RPMI8226 (cell line): ENCODE data around the gene UST.
A peak's percentile ranks its signal among the peaks of the same experiment; 100 is the strongest.
"Not testable (repeated sequence)": the region's sequence is repeated elsewhere in the genome, so short reads cannot be mapped to it uniquely, and the experiment has no call there.

Experiments used
- DNase-seq: peaks from one replicate; pipeline ENCODE4 v3.0.0-alpha.2; 2015

UST gene

DNA sequence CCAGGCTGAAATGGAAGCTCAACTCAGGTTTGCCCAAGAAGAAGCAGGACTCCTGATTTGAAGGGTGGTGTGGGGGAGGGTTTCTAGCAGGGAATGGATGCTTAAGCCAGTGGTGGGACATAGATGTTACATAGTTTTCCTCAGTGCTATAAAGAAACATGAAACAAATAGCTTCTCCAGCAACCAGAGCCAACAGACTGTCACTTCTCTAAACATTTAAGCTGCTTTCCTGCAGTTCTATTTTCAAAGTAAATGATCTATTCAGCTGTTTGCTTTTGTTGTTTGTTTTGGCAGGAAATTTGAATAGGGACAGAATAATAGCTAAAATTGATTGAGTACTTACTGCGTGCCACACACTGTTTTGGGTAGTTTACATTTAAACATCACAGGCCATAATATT is 169.0 kb downstream of the UST start:
- DNase-seq = no peak

DNA sequence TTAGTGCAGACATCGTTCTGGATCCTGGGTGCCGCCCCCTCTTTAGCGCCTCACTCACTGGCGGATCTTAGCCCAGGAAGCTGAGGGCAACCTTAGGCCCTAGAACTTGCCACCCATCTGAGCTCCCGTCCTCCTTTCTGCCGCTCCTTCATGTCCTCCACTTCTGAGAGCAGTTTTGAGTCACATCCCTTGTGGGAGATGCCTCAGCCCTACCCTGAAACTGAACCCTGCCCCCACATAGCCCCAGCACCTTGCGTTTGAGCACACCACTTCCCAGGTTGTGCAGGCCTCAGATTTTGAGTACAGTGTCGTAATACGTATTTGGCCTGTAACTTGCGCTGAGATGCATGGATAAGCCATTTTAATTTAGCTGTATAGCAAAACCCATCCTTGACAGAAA is 169.7 kb downstream of the UST start:
- not testable (repeated sequence) for DNase-seq

DNA sequence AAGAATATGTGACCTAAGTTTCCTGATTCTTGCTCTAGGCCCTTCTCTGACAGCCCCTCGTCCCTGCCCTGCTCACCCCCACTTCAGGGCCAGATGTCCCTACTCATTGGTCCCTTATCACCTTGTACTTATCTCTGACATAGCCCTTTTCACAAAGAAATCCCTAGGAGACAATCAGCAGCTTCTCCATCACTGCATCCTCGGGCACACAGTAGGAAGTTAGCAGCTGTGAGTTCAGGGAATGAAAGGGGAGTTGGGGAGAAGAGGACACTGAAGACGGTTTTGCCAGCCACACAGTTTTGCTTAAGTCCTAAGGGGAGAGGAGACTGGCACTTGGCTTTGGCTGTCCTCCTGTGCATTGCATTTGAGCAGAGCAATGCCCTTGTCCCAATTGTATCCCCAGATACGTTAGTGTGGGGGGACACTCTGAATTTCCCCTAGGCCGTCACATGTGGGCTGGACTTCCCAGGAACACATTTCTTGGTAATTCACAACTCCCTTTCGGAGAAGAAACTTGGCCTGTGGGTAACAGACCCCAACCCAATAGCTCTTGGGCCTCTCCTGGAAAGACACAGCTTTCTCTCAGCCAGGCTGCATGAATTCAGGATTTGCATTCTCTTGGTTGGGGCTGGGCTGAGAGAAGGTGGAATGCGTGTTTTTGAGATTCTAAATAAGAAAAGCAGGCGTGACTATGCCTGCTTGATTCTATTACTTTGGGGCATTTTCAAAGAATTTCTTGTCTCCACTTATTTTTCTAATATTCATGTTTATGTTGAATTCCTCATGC is 177.6 kb downstream of the UST start:
- DNase-seq = no peak

DNA sequence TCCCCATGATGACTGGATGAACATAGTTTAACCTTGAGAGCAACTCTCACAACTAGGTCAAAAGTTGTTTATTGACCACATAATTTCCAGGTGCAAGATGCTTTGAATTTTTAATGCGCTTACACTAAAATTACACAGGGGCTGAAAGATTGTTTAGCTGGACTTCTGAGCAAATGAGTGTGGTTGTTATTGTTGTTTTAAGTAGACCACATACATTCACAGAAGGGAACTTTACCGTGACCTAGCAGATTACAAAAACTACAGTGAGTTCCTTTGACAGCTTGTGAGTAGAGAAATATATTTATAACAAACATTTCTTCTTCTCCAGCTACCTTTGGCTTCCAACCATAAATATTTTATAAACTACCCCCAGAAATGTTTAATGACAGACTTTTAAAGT is 178.9 kb downstream of the UST start:
- DNase-seq = no peak

DNA sequence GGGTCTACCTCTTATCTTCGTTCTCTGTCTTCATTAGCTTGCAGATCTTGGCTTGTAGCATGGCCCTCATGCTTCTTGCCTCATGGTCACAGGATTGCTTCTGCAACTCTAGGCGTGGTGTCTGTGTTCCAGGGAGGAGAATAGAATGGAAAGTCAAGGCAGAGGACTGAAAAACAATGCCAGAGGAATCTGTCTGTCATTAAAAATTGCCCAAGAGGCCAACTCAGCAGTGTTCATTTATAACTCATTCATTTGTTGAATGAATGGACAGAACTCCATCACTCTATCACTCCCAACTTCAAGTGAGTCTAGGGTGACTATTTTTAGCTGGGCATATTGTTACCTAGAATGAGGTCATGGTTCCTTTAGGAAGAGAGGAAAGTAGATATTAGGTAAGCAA is 179.6 kb downstream of the UST start:
- DNase-seq = no peak

DNA sequence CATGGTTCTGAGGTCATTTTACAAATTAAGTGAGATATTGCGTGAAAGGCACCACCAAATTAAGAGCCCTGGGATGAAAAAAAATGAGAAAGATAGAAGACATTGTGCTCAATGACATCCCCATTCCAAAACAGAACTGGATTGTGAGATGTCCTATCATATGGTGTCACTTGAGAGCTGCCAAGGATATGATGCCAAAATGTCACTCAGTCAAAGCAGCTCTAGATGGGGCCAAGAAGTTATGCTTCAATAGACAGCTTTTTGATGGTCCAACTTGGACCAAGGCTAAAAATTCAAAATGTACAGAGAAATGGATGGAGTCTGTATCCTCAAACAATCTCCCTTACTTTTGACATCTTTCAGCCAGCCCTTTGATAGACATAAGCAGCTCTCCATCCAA is 180.8 kb downstream of the UST start:
- DNase-seq = no peak

DNA sequence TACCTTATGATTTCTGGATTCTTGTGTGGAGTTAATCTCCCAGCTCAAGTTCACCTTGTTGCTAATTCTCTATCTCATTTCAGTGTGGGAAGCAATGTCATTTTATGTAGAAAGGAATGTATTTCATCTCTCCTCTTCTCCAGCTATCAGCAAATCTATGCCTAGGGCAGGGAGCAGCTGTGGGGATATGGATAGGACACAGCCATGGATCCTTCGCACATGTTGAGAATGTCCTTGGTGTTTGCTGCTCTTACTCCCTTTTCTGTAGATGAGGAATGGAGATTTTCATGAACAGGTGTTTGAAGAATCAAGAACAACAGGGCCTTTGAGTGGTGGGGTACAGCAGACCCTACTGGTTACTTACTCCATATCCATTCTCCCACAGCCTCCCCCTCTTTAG is 182.0 kb downstream of the UST start:
- DNase-seq = no peak

DNA sequence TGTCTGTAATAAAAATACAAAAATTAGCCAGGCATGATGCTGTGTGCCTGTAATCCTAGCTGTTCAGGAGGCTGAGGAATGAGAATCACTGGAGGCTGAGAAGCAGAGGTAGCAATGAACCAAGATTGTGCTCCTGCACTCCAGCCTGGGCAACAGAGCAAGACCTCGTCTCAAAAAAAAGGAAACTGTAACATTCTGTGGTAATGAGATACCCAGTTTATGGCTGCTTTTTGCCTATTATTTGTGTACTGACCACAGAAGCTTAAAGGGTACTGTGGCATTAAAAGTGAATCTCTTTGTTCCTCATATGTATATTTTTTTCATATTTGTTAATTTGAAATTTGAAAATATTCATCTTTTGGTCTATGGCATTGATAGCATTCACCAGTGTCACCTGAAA is 185.4 kb downstream of the UST start:
- DNase-seq = no peak

DNA sequence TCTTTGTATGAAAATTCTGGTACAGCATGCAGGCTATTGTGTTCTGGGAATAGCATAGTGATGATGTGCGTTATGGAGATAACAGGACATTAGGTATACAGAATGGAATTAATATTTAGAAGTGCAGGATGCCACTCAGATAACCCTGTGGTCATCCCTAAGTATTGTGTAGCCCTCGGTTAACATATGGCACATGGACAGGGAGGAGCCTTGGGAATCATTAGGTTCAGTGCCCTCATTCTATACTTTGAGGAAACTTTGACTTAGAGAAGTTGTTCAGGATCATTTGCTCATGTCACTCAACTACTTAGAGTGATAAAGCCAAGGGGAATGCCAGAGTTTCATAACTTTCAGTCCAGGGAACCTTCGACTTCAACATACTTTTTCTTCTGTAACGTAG is 185.9 kb downstream of the UST start:
- DNase-seq = no peak

DNA sequence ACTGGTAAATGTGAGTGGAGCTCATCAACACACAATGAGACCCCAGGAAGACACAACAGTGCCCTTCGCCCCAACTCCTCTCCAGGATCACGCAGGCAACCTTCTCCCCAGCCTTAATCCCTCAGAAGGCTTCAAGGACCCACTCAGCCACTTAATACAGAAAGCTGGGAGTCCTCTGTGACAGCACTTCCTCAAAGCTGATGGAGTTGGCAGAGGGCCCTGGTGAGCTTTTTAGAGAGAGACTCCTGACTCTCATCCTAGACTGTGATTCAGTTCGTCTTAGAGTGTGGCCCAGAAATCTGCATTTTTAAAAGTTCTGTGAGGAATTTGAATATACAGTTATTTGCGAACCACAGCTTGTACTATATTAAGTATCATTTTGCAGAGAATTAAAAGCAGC is 187.7 kb downstream of the UST start:
- DNase-seq = peak; percentile 43

DNA sequence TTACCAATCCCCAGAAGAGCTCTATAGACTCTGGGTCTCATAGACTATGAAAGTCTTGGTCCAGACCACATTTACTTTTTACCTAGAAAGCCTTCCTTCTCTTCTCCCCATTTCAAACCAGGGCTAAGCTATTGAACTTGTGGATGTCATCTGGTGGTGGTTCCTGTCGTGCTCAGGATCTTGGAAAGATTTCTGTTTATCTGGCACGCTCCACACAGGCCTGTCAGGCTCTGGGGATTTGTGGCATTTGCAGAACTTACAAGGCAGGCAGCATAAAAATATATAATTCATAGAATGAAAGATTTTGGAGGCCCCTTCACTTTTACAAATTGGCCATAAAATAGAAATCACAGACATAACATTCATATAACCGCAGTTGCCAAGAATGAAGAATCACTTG is 188.1 kb downstream of the UST start:
- DNase-seq = no peak

DNA sequence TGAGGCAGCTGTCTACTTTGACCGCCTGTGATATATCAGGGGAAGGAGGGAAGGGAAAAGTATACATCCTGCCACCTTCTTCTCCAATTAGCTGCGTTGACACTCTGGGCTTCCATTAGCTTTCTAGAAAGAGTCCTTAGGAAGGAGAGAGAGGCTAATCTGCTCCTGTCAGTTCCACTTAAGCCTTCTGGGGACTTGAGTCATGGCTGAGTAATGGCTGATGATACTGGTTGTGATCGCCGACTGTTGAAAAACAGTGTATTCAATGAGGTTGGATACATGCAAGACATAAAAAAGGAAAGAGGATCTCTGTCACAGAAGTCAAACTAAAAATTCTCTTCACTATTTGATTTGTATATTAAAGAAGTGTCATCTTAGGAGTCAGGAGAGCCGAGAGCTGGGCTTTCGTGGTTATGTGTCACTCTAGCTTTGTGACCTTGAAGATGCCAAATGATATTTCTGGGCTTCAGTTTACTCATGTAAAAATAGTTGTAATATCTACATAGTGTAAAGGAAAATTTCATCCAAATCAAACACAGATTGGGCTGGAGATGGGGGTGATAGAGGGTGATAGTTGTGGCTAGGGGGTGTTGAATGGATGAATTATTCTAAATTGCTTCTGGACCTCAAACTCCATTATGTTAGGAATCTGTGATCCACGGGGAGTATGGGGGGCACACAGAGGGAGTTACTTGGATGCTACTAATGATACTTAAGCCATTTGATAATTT is 189.0 kb downstream of the UST start:
- no peak for DNase-seq

DNA sequence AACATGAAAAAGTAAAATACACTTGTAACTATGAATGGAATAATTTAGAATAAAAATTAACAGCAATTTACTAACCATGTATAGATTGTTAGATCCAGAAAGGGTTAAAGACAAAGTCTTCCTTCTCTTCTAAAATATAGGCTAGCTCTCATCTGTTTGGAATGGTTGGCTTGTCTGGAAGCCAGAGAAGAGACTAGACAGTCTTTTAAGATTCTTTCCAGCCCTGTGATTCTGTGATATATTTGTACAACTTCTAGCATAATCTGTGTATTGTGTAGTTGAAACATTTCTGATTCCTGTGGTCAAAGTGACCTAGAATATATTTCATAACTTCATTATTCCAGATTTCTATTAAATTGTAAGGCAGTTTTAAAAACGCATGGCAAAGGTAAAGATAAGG is 196.6 kb downstream of the UST start:
- DNase-seq = no peak

DNA sequence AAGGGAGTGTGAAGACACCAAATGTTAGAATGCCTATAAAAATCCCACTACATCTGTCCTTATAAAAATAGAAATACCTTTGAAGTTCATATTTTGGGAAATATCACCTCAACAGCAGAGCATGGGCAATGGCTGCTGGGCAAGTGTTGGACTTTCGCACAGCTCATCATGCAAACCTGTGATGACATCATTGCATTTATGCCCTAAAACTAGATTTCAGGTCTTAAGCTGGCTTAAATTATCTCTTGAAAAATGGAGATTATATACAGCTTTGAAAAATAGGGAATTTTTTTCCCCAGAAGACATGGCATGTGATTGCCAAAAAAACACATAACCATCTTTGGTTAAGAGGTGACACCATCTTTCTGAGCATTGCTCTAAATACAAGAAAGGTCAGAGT is 197.8 kb downstream of the UST start:
- no peak for DNase-seq

DNA sequence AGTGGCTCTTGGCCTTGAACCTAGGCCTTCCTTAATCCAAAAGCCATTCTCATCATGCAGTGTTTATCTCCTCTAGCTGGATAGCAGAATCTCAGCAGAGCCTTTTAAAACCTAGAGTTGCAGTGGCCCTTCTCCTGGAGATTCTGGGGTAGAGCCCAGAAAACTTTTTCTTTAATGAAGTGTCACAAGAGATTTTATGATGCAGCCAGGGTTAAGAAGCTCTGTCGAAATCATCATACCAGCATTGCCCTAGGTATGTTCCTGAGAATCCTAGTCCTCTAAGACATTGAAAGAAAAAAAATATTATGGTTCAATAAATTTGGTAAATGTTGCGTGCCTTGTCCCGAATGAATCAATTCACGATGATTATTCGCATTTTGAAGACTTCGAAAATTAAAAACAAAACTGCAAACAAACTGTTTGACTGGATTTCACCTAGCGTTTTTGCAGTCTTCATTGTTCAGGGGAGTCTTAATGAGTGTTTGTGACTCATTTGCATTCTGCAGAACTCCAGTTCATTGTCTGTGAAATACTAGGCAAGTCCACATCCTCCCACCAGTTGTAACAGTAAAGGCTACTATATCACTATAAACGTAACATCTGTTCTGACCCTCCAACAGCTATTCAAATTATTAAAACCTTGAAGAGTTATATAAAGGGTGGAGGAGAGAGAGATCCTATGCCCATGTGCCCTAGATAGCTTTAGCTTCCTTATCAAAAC is 198.6 kb downstream of the UST start:
- no peak for DNase-seq

DNA sequence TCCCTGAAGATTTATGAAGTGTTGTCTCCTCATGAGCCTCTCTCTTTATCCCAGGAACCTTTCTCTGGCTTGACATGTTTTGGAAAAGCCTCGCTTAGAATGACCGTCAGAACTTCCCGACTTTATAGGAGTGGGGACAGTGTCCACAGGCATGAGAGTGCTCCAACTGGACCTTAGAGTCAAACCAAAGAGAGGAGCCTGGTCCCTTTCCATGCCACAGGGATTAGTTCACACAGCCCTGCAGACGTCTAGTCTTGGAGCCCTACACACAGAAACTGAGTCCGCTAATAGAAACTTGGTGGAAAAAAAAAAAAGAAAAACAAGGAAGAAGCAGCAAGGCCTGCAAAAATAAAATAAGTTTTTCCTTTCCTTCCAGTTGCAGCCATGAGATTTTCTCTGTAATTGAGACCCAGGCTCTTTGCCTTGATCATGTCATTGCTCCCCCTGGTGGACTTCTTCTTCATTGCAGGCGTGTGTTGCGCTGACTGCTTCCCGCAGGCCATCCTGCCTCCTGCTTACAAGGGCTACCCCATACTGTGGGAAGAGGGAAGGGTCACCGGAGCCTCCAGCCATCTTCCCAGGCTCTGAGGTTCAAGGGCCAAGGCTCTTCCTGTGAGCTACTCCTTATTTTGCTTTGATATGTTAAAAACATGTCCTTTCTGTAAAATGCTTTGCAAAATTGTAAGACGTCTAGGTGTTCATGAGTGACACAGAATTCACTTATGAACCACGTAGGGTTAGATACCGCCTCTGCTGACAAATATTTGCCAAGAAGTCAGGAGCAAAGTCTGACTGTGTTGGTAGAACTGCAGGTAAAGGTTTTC is 201.0 kb downstream of the UST start:
- DNase-seq = peak; percentile 71

DNA sequence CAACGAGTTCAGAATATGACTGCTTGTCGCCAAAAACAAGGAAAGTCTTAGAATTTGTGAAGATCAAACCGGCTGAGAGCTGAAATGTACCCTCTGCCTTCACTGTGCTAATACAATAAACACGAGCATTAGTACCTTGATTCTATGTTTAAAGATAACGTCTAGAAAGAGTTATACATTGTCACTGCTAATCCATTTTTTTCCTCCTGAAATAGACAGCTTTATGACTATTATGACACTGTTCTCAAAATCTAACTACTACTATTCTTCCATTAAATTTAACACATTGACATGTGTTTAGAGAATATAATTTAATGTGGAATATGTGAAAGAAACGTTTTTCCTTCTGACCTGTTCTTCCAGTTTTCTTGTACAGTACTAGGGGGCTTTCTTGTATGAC is 204.8 kb downstream of the UST start:
- DNase-seq = no peak

DNA sequence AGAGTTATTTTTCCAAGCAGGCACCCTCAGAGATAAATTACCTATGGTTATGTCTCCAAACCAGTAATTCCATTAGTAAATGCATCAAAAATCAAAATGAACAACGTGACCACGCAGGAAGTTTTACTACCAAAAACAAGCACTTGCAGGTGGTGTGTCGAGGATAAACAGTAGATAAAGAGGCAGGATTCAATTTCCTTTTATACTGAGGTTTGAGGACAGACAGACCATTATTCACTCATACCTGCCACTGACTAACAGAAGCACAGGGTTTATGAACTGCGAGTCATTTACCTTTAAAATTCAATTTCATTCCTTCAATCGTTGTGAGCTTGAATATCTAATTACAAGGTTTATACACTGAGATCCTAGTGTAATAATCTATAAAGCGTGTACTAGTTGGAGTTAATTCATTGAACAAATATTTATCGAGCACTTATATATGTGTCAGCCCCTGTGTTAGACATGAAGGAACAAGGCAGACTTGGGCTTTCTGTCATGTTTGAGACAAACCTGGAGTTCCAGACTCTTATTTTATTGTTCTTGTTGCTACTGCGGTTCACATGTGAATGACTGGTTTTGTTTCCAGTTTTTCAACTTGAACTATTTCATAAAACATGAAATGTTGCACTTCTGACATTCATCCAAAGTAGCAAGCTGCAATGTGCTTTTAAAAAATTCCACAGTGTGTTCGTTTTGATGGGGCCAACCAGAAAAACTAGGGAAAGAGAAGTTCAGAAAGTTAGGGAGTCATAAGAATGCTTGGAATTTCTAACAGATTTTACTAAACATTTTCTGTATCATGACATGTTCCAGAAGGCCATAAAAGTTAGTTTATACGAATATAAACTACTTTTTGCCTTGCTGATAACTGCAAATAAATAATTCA is 205.6 kb downstream of the UST start:
- DNase-seq = no peak

DNA sequence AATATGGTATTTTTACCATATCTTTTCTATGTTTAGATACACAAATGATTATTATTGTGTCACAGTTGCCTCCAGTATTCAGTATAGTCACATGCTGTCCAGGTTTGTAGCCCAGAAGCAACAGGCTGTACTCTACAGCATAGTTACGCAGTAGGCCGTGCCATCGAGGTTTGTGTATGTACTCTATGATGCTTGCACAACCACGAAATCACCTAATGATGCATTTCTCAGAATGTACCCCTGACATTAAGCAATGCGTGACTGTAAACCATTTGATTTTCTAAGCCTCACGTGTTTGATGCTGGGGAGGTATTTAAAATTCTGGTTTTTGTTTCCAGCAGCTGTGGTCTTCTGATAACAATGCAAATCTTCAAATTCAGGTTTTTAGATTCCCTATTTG is 207.6 kb downstream of the UST start:
- no peak for DNase-seq

DNA sequence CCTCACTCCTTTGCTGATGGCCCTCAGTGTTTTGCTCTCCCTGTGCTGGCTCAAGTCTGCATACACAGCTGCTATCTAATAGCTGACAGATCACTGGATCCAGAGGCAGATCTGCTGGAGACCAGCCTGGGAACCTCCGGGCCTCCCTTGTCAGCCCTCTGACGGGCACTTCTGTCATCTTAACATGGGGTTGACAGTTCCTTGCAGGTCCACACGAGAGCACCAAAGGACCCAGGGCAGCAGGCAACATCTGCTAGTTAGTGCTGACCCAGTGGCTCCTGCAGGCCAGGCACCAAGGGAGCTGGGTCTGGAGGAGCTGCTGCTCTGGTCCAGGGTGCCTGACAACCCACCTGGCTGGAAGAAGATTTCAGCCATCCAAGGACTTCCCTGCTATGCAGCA is 208.1 kb downstream of the UST start:
- no peak for DNase-seq

DNA sequence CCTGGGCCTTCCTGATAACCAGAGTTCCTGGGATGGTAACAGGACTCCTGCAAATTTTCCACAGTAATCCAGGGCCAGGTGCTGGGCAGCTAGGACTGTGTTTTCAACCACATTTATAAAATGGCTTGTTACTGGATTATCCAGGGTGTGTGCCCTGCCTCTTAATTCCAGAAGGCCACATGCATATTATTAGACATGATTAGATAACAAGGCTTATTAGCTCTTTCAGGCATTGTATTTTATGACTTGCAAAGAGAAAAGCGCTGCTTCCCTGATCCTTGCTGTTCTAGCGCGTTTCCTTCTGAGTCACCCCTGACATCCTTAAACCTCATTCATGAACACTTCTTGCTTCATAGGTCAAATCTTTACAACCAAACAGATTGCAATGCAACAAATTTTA is 208.6 kb downstream of the UST start:
- no peak for DNase-seq

DNA sequence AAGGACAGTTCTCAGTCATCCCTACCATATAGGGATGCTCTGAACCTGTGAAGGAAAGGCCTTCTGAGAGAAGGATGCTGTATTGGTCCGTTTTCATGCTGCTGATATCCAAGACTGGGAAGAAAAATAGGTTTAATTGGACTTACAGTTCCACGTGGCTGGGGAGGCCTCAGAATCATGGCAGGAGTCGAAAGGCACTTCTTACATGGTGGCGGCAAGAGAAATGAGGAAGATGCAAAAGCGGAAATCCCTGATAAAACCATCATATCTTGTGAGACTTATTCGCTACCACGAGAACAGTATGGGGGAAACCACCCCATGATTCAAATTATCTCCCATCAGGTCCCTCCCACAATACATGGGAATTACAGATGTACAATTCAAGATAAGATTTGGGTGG is 209.3 kb downstream of the UST start:
- not testable (repeated sequence) for DNase-seq
